CD14-positive monocyte (primary cell): Measurements from ENCODE around the gene CNP. TPM values are rescaled to one million over a fixed set of nuclear protein-coding genes. Genes with fewer than 3 reads are reported as not detected.

Experiments used
- DNase-seq, 3 donors: peaks; one replicate each; pipeline ENCODE4 v3.0.0-alpha.2; 2011 to 2022
- H2AFZ ChIP-seq: 2 replicates; pipeline ENCODE4 v1.6.0; 2012; ENCODE audit warnings: mild to moderate bottlenecking, low read depth, low read length, inconsistent platforms; ENCODE audit not compliant: insufficient read depth, poor library complexity, severe bottlenecking
- H3K27ac ChIP-seq, 2 donors: 1 replicate in 1 of 2; 2 replicates in 1 of 2; pipeline ENCODE4 v1.5.1; 2012 to 2013; ENCODE audit warnings: low read length in 2 of 2, control low read depth in 1 of 2, inconsistent platforms in 1 of 2, low read depth in 1 of 2, mild to moderate bottlenecking in 1 of 2
- H3K27me3 ChIP-seq, 2 donors: one replicate each; pipeline versions ENCODE4 v1.6.0 to v1.6.1; 2011 to 2013; ENCODE audit warnings: low read length in 2 of 2; ENCODE audit not compliant: control insufficient read depth in 2 of 2, insufficient read depth in 2 of 2
- H3K36me3 ChIP-seq, 2 donors: replicated peaks in 1 of 2; 1 replicate in 1 of 2; 2 replicates in 1 of 2; pipeline versions ENCODE4 v1.5.1 to v1.6.1; 2012 to 2013; ENCODE audit warnings: low read length in 2 of 2, control low read depth in 1 of 2, inconsistent platforms in 1 of 2, mild to moderate bottlenecking in 1 of 2; ENCODE audit not compliant: insufficient read depth in 2 of 2, control insufficient read depth in 1 of 2
- H3K4me1 ChIP-seq, 2 donors: 1 replicate in 1 of 2; 2 replicates in 1 of 2; pipeline versions ENCODE4 v1.5.1 to v1.6.1; 2012 to 2013; ENCODE audit warnings: low read length in 2 of 2, control low read depth in 1 of 2, inconsistent platforms in 1 of 2, mild to moderate bottlenecking in 1 of 2, moderate library complexity in 1 of 2; ENCODE audit not compliant: insufficient read depth in 2 of 2, control insufficient read depth in 1 of 2
- H3K4me2 ChIP-seq: replicated peaks from 2 replicates; pipeline ENCODE3; 2012; ENCODE audit warnings: low read length, moderate library complexity, mild to moderate bottlenecking; ENCODE audit not compliant: poor library complexity, severe bottlenecking; ENCODE audit errors: extremely low read depth
- H3K4me3 ChIP-seq, 3 experiments: fragments of 200-600 bp in 1 of 3; sonication (generic) in 1 of 3; replicated peaks in 1 of 3; 1 replicate in 2 of 3; 2 replicates in 1 of 3; pipeline ENCODE4 v1.5.1; 2011 to 2013; ENCODE audit warnings: low read length in 3 of 3, mild to moderate bottlenecking in 3 of 3, control low read depth in 2 of 3, low read depth in 2 of 3, inconsistent platforms in 1 of 3, moderate library complexity in 1 of 3
- H3K79me2 ChIP-seq: 2 replicates; pipeline ENCODE4 v1.6.0; 2012; ENCODE audit warnings: mild to moderate bottlenecking, control low read depth, inconsistent platforms, low read length, moderate library complexity; ENCODE audit not compliant: insufficient read depth
- H3K9ac ChIP-seq: 2 replicates; pipeline ENCODE4 v1.6.0; 2017; ENCODE audit warnings: low read length, mild to moderate bottlenecking; ENCODE audit not compliant: insufficient read depth, poor library complexity, severe bottlenecking
- H3K9me3 ChIP-seq, 2 donors: replicated peaks in 1 of 2; 1 replicate in 1 of 2; 2 replicates in 1 of 2; pipeline versions ENCODE4 v1.5.1 to v1.6.1; 2012 to 2013; ENCODE audit warnings: low read length in 2 of 2, control low read depth in 1 of 2; ENCODE audit not compliant: control insufficient read depth in 1 of 2, insufficient read depth in 1 of 2
- H4K20me1 ChIP-seq: 2 replicates; pipeline ENCODE4 v1.6.0; 2012; ENCODE audit warnings: mild to moderate bottlenecking, low read length, control low read depth, moderate library complexity; ENCODE audit not compliant: insufficient read depth
- H3K27ac Mint-ChIP-seq, 7 donors: one replicate each; pipeline ENCODE4 v1.8.0; 2020; ENCODE audit warnings: mild to moderate bottlenecking in 7 of 7, mixed read lengths in 7 of 7, moderate library complexity in 6 of 7, inconsistent platforms in 2 of 7
- H3K27me3 Mint-ChIP-seq, 3 donors: one replicate each; pipeline ENCODE4 v1.8.0; 2021 to 2022; ENCODE audit warnings: low read depth in 3 of 3, mild to moderate bottlenecking in 3 of 3, mixed read lengths in 3 of 3, moderate library complexity in 3 of 3, inconsistent platforms in 1 of 3
- H3K36me3 Mint-ChIP-seq, 2 donors: one replicate each; pipeline ENCODE4 v1.8.0; 2020; ENCODE audit warnings: mixed read lengths in 2 of 2, inconsistent platforms in 1 of 2, mild to moderate bottlenecking in 1 of 2
- H3K4me1 Mint-ChIP-seq: one replicate; pipeline ENCODE4 v1.8.0; 2020; ENCODE audit warnings: mild to moderate bottlenecking, mixed read lengths
- H3K4me3 Mint-ChIP-seq, 2 donors: one replicate each; pipeline ENCODE4 v1.8.0; 2020; ENCODE audit warnings: mild to moderate bottlenecking in 2 of 2, mixed read lengths in 2 of 2, moderate library complexity in 1 of 2
- H3K9me3 Mint-ChIP-seq, 7 donors: one replicate each; pipeline ENCODE4 v1.8.0; 2020 to 2022; ENCODE audit warnings: mixed read lengths in 7 of 7, mild to moderate bottlenecking in 6 of 7, moderate library complexity in 6 of 7, inconsistent platforms in 2 of 7
- CTCF ChIP-seq: fragments of 200-600 bp; IDR thresholded peaks from one replicate; pipeline ENCODE4 v1.8.0; 2022; ENCODE audit warnings: antibody characterized with exemption, mild to moderate bottlenecking
- WGBS: methylation state at CpG from one replicate; pipeline ENCODE4 v1.1.5; 2013; ENCODE audit warnings: missing lambda C conversion rate; ENCODE audit not compliant: insufficient coverage; 5-methylcytosine and 5-hydroxymethylcytosine counted together
- intact Hi-C, 2 donors: fragments of 100-400 bp; cut with micrococcal nuclease; formaldehyde crosslinking; loops; one replicate each; pipeline versions ENCODE4 v1.15.0 to v1.15.1; 2023
- polyA plus RNA-seq, 3 donors: library from polyadenylated mRNA; depleted of rRNA in 1 of 3; unstranded in 2 of 3; stranded (reverse) in 1 of 3; fragments of 300-500 nt in 2 of 3; fragments of >200 nt in 1 of 3; fragmentation: Illumina TruSeq in 2 of 3; gene quantifications; 1 replicate in 2 of 3; 2 replicates in 1 of 3; pipeline ENCODE4 v1.2.3, GENCODE V29; 2012 to 2021

The CNP gene
- polyA plus RNA-seq, 3 donors, result 19.0 to 50.2 (median 47.0) TPM

DNA sequence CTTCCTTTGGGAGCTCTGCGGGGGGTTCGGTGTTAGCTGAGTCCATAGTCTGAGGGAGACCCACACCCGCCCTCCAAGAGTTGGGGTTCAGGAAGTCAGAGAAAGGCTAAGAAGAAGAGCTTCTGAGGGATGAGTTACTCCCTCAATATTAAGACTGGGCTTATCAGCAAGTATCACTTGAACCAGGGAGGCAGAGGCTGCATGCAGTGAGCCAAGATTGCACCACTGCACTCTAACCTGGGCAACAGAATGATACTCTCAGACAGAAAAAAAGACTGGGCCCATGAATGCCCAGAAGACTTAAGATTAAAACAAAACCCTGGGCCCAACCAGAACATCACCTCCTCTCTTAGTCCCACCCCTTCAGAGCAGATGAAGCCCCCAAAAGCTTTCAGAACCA lies 59.3 kb downstream of the CNP start:
- H3K4me2 ChIP-seq, result no peak overlapping the region
- H3K27ac Mint-ChIP-seq, result peak overlapping the region in 6 of 7 donors; percentile 72 to 99 (median 97)
- H3K36me3 Mint-ChIP-seq, result peaks cover 27 to 36% of the 10 kb centered on the region in 2 donors
- H4K20me1 ChIP-seq, result no peaks in the 10 kb centered on the region
- H3K4me1 Mint-ChIP-seq, result peaks cover 68% of the 10 kb centered on the region
- DNase-seq, result no peak
- H3K9ac ChIP-seq, result no peak overlapping the region
- intact Hi-C loops, result loop anchor here (2.0 to 10.0 kb wide), 5 partner anchors 36 to 159 kb away; partner anchors contain the start of genes HCRT (in 1 of the 2) and KCNH4 (in 1 of the 2)
- no peaks in the 10 kb centered on the region for H3K27me3 ChIP-seq
- H3K4me3 ChIP-seq, result no peak overlapping the region
- H3K9me3 Mint-ChIP-seq, result peaks cover 0 to 6% (median 0%) of the 10 kb centered on the region in 7 donors
- peaks cover 0 to 4% (median 4%) of the 10 kb centered on the region in 3 donors for H3K27me3 Mint-ChIP-seq
- H3K79me2 ChIP-seq, result peaks cover 25% of the 10 kb centered on the region
- H3K4me1 ChIP-seq, result peaks cover 65 to 75% of the 10 kb centered on the region in 2 donors
- H3K9me3 ChIP-seq, result no peaks in the 10 kb centered on the region
- H3K27ac ChIP-seq, result peak overlapping the region; percentile 89 to 96
- TF ChIP-seq CTCF, result no peak
- H3K36me3 ChIP-seq, result peaks cover 12 to 21% of the 10 kb centered on the region in 2 donors
- H2AFZ ChIP-seq, result no peak overlapping the region
- no CpG with 5 or more reads among the region's 3 CpGs for WGBS
- peak overlapping the region in 1 of 2 donors; percentile 9 for H3K4me3 Mint-ChIP-seq

DNA sequence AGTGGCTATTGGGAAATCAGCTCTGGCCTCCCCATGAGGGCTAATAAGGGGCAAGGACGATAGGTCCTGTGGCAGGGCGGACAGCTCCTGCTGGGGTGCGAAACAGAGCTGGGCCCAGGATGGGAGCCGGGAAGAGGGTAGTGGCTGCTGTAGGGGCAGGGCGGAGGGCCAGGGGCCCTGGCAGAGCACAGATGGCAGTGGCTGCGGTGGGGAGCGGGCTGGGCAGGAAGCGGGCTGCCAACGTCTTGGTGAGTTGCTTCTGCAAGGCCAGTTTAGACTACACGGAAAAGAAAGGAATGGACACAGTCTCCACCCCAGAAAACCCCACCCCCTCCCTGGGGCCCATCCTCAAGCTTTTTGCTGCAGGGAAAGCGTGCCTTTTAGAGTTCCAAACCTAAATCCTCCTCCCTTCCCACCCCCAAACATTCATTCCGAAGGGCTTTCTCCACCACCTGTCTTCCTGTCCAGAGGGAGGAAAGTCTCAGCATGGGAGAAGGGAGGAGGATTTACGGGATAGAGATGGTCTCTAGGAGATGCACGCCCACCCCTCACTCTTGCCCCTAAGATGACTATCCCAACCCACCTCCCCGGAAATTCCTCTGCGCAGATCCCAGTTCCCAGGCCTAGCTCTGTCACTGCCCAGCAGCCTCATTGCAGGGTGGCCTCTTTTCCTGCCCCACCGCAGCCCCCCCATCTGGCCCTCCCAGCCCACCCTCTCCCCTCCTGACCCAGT lies 60.4 kb downstream of the CNP start:
- H3K27me3 Mint-ChIP-seq, result peaks cover 0 to 4% (median 4%) of the 10 kb centered on the region in 3 donors
- H3K4me2 ChIP-seq, result peak overlapping the region; percentile 43
- H3K27ac ChIP-seq, result no peak overlapping the region
- 48% methylated on average over 11 of the region's 17 CpGs for WGBS
- H3K27me3 ChIP-seq, result no peaks in the 10 kb centered on the region
- peaks cover 9 to 13% of the 10 kb centered on the region in 2 donors for H3K36me3 ChIP-seq
- H3K4me3 ChIP-seq, result peak overlapping the region in 1 of 3 experiments; percentile 31
- peaks cover 18 to 27% of the 10 kb centered on the region in 2 donors for H3K36me3 Mint-ChIP-seq
- no peak for TF ChIP-seq CTCF
- peaks cover 0 to 6% (median 0%) of the 10 kb centered on the region in 7 donors for H3K9me3 Mint-ChIP-seq
- DNase-seq, result no peak
- H3K9me3 ChIP-seq, result no peaks in the 10 kb centered on the region
- H4K20me1 ChIP-seq, result no peaks in the 10 kb centered on the region
- H3K4me1 ChIP-seq, result peaks cover 57 to 64% of the 10 kb centered on the region in 2 donors
- peaks cover 14% of the 10 kb centered on the region for H3K79me2 ChIP-seq
- H3K9ac ChIP-seq, result no peak overlapping the region
- peak overlapping the region; percentile 49 to 73 for H3K4me3 Mint-ChIP-seq
- H3K27ac Mint-ChIP-seq, result peak overlapping the region in 6 of 7 donors; percentile 35 to 96 (median 54)
- H3K4me1 Mint-ChIP-seq, result peaks cover 59% of the 10 kb centered on the region
- intact Hi-C loops, result loop anchor here (5.0 to 10.0 kb wide), 4 partner anchors 35 to 158 kb away; partner anchors contain the start of genes HCRT (in 1 of the 2) and KCNH4 (in 1 of the 2)
- no peak overlapping the region for H2AFZ ChIP-seq

Other genes with a start within 250 kb of the CNP start
- not detected for gene HAP1, start 232.2 kb upstream of the CNP start, polyA plus RNA-seq
- 10 to 100 TPM; 14.0 to 22.1 (median 15.4) TPM for gene JUP, start 180.1 kb upstream of the CNP start, polyA plus RNA-seq
- gene P3H4, start 154.8 kb upstream of the CNP start, polyA plus RNA-seq, result under 1 TPM; 0.13 to 0.46 (median 0.16) TPM
- gene FKBP10, start 153.8 kb upstream of the CNP start, polyA plus RNA-seq, result not detected
- gene NT5C3B, start 130.6 kb upstream of the CNP start, polyA plus RNA-seq, result 10 to 100 TPM; 11.5 to 14.2 (median 13.5) TPM
- gene KLHL10, start 129.0 kb upstream of the CNP start, polyA plus RNA-seq, result under 1 TPM in 1 of 3 donors, not detected in 2; 0.15 TPM
- 1 to 10 TPM; 3.0 to 4.1 (median 3.4) TPM for gene KLHL11, start 101.4 kb upstream of the CNP start, polyA plus RNA-seq
- 10 to 100 TPM; 41.0 to 48.3 (median 45.1) TPM for gene ACLY, start 47.8 kb upstream of the CNP start, polyA plus RNA-seq
- gene ODAD4, start 36.2 kb upstream of the CNP start, polyA plus RNA-seq, result under 1 TPM; 0.04 to 0.28 (median 0.23) TPM
- 10 to 100 TPM; 29.1 to 79.7 (median 59.6) TPM for gene DNAJC7, start 50.6 kb downstream of the CNP start, polyA plus RNA-seq
- 10 to 100 TPM; 51.1 to 77.1 (median 69.9) TPM for gene NKIRAS2, start 53.3 kb downstream of the CNP start, polyA plus RNA-seq
- gene C17orf113, start 83.8 kb downstream of the CNP start, polyA plus RNA-seq, result under 1 TPM; 0.20 to 0.52 (median 0.28) TPM
- under 1 TPM in 2 of 3 donors, not detected in 1; 0.09 to 0.55 TPM for gene ZNF385C, start 131.7 kb downstream of the CNP start, polyA plus RNA-seq
- gene DHX58, start 145.9 kb downstream of the CNP start, polyA plus RNA-seq, result 10 to 100 TPM; 13.2 to 46.7 (median 16.0) TPM
- 10 to 100 TPM in 1 of 3 donors, 1 to 10 TPM in 2; 1.9 to 68.7 (median 2.0) TPM for gene KAT2A, start 154.6 kb downstream of the CNP start, polyA plus RNA-seq
- under 1 TPM in 1 of 3 donors, not detected in 2; 0.04 TPM for gene HSPB9, start 156.0 kb downstream of the CNP start, polyA plus RNA-seq
- gene RAB5C, start 188.2 kb downstream of the CNP start, polyA plus RNA-seq, result 100 to 1,000 TPM; 165 to 204 (median 171) TPM
- gene KCNH4, start 214.3 kb downstream of the CNP start, polyA plus RNA-seq, result under 1 TPM in 1 of 3 donors, not detected in 2; 0.05 TPM
- gene HCRT, start 218.7 kb downstream of the CNP start, polyA plus RNA-seq, result not detected
- gene GHDC, start 227.7 kb downstream of the CNP start, polyA plus RNA-seq, result 10 to 100 TPM; 20.0 to 31.6 (median 20.6) TPM